Esophagus squamous epithelium (tissue), 5 donors: ENCODE measurements around the gene SAP130. TPM values are rescaled to one million over a fixed set of nuclear protein-coding genes. Genes with fewer than 3 reads are reported as not detected.

Source experiments
- DNase-seq: peaks from one replicate; lab custom pipeline; 2025; lab: John Stamatoyannopoulos, UW
- H3K27ac ChIP-seq, 4 donors: fragments of 200-600 bp; sonication (generic); one replicate each; pipeline ENCODE4 v1.5.1; 2016 to 2019; ENCODE audit warnings: mild to moderate bottlenecking in 1 of 4
- H3K27me3 ChIP-seq, 4 donors: fragments of 200-600 bp; sonication (generic); 1 replicate in 3 of 4; 2 replicates in 1 of 4; pipeline versions ENCODE4 v1.5.1 to v1.6.0; 2017 to 2021; ENCODE audit warnings: antibody characterized with exemption in 1 of 4
- H3K36me3 ChIP-seq, 3 donors: fragments of 200-600 bp; sonication (generic); one replicate each; pipeline ENCODE4 v1.5.1; 2016 to 2019
- H3K4me1 ChIP-seq, 3 donors: fragments of 200-600 bp; sonication (generic); one replicate each; pipeline ENCODE4 v1.5.1; 2017 to 2019
- H3K4me3 ChIP-seq, 4 donors: fragments of 200-600 bp; sonication (generic); 1 replicate in 3 of 4; 2 replicates in 1 of 4; pipeline ENCODE4 v1.5.1; 2016 to 2019; ENCODE audit warnings: mild to moderate bottlenecking in 2 of 4, moderate library complexity in 1 of 4
- H3K9me3 ChIP-seq, 3 donors: fragments of 200-600 bp; sonication (generic); one replicate each; pipeline ENCODE4 v1.5.1; 2016 to 2019
- CTCF ChIP-seq, 6 experiments: fragments of 450-650 bp in 4 of 6; fragments of 200-600 bp in 2 of 6; sonication (generic) in 2 of 6; IDR thresholded peaks; one replicate each; pipeline ENCODE4 v1.5.1; 2016 to 2019; ENCODE audit warnings: antibody characterized with exemption in 6 of 6, mild to moderate bottlenecking in 4 of 6, moderate library complexity in 4 of 6
- POLR2A ChIP-seq, 4 donors: fragments of 450-650 bp; IDR thresholded peaks; one replicate each; pipeline ENCODE4 v1.6.1; 2017; ENCODE audit warnings: antibody characterized with exemption in 4 of 4, mild to moderate bottlenecking in 4 of 4, moderate library complexity in 3 of 4
- WGBS, 2 donors: methylation state at CpG; one replicate each; pipeline ENCODE4 v1.1.5; 2018; 5-methylcytosine and 5-hydroxymethylcytosine counted together
- intact Hi-C: fragments of 100-400 bp; cut with DNase I; formaldehyde crosslinking; loops from one replicate; pipeline ENCODE4 v1.15.0; 2022
- total RNA-seq, 4 donors: library from RNA; depleted of rRNA; stranded (reverse); fragments of >200 nt; gene quantifications; one replicate each; pipeline ENCODE4 v1.1.0, GENCODE V29; 2016
- donor health status: DM: yes; HTN: yes; CAD: no.

SAP130 gene
- total RNA-seq, 4 donors from 2014 or later, result 5.9 to 12.7 (median 8.0) TPM

GRCh38 chr2:128037649-128038048 is 9.8 kb upstream of the SAP130 start:
- Histone ChIP-seq H3K4me1 (no peaks in the 10 kb centered on the region), H3K27me3 (peaks cover 0 to 3% (median 0%) of the 10 kb centered on the region in 4 donors), H3K36me3 (no peaks in the 10 kb centered on the region), H3K27ac (no peak overlapping the region), H3K9me3 (peaks cover 0 to 44% (median 22%) of the 10 kb centered on the region in 3 donors), H3K4me3 (no peak overlapping the region)
- TF ChIP-seq POLR2A (IDR thresholded peaks at IDR 0.05) (no peak), CTCF (IDR thresholded peaks at IDR 0.05) (no peak)
- DNase-seq, result no peak
- intact Hi-C loops, result no loop called here
- 80 to 93% methylated on average over 5 of the region's 5 CpGs for WGBS, 2 donors

GRCh38 chr2:128036748-128037607 is 9.1 kb upstream of the SAP130 start:
- no peak overlapping the region for H3K27ac ChIP-seq
- no peak overlapping the region for H3K4me3 ChIP-seq
- peaks cover 0 to 3% (median 0%) of the 10 kb centered on the region in 4 donors for H3K27me3 ChIP-seq
- H3K36me3 ChIP-seq, result no peaks in the 10 kb centered on the region
- H3K4me1 ChIP-seq, result no peaks in the 10 kb centered on the region
- H3K9me3 ChIP-seq, result peaks cover 0 to 44% (median 18%) of the 10 kb centered on the region in 3 donors
- 81 to 87% methylated on average over 7 to 10 of the region's 10 CpGs for WGBS, 2 donors
- DNase-seq, result no peak
- intact Hi-C loops, result no loop called here
- TF ChIP-seq CTCF (IDR thresholded peaks at IDR 0.05), result no peak
- TF ChIP-seq POLR2A (IDR thresholded peaks at IDR 0.05), result no peak

GRCh38 chr2:128032092-128032491 is 4.2 kb upstream of the SAP130 start:
- peaks cover 0 to 10% (median 3%) of the 10 kb centered on the region in 3 donors for H3K4me1 ChIP-seq
- intact Hi-C loops, result no loop called here
- no peaks in the 10 kb centered on the region for H3K36me3 ChIP-seq
- no peak overlapping the region for H3K4me3 ChIP-seq
- no peaks in the 10 kb centered on the region for H3K27me3 ChIP-seq
- DNase-seq, result no peak
- no peak for TF ChIP-seq CTCF (IDR thresholded peaks at IDR 0.05)
- no peak for TF ChIP-seq POLR2A (IDR thresholded peaks at IDR 0.05)
- H3K27ac ChIP-seq, result no peak overlapping the region
- peaks cover 0 to 24% (median 6%) of the 10 kb centered on the region in 3 donors for H3K9me3 ChIP-seq
- WGBS, 2 donors, result 61 to 62% methylated on average over 4 of the region's 4 CpGs

GRCh38 chr2:128028668-128029054 is 802 bp upstream of the SAP130 start:
- peaks cover 0 to 12% (median 0%) of the 10 kb centered on the region in 3 donors for H3K9me3 ChIP-seq
- no peaks in the 10 kb centered on the region for H3K27me3 ChIP-seq
- H3K27ac ChIP-seq, result peak overlapping the region; percentile 96 to 100 (median 98)
- WGBS, 2 donors, result 0% methylated on average over 1 of the region's 1 CpG; no CpG with 5 or more reads in 1 of the 2 donors
- intact Hi-C loops, result no loop called here
- no peak for DNase-seq
- H3K36me3 ChIP-seq, result no peaks in the 10 kb centered on the region
- H3K4me1 ChIP-seq, result peaks cover 0 to 26% (median 9%) of the 10 kb centered on the region in 3 donors
- no peak for TF ChIP-seq POLR2A (IDR thresholded peaks at IDR 0.05)
- peak in 1 of 6 experiments; percentile 7 for TF ChIP-seq CTCF (IDR thresholded peaks at IDR 0.05)
- H3K4me3 ChIP-seq, result peak overlapping the region; percentile 81 to 100 (median 92)

GRCh38 chr2:128027278-128027800 is 520 bp downstream of the SAP130 start:
- Histone ChIP-seq H3K4me3 (peak overlapping the region; percentile 81 to 100 (median 92)), H3K4me1 (peaks cover 0 to 26% (median 9%) of the 10 kb centered on the region in 3 donors), H3K36me3 (peaks cover 0 to 13% (median 0%) of the 10 kb centered on the region in 3 donors), H3K9me3 (peaks cover 0 to 6% (median 0%) of the 10 kb centered on the region in 3 donors), H3K27ac (peak overlapping the region; percentile 96 to 100 (median 98)), H3K27me3 (no peaks in the 10 kb centered on the region)
- intact Hi-C loops, result no loop called here
- WGBS, 2 donors, result 0% methylated on average over 4 of the region's 51 CpGs; no CpG with 5 or more reads in 1 of the 2 donors
- peak; percentile 89 for DNase-seq
- TF ChIP-seq CTCF (IDR thresholded peaks at IDR 0.05), result no peak
- TF ChIP-seq POLR2A (IDR thresholded peaks at IDR 0.05), result no peak
